Mesendoderm (in vitro differentiated cells): ENCODE results near the gene OCA2.

ENCODE experiments used
- DNase-seq: peaks from one replicate; pipeline ENCODE4 v3.0.0; 2013
- H2AK5ac ChIP-seq: 2 replicates; pipeline ENCODE4 v1.6.1; 2013; ENCODE audit warnings: low read length, inconsistent platforms
- H2BK120ac ChIP-seq: 2 replicates; pipeline ENCODE4 v1.6.1; 2013; ENCODE audit warnings: low read depth, mild to moderate bottlenecking, low read length, moderate library complexity, mixed read lengths
- H2BK15ac ChIP-seq: replicated peaks from 2 replicates; pipeline ENCODE4 v1.6.1; 2013; ENCODE audit warnings: low read depth, mild to moderate bottlenecking, moderate library complexity
- H2BK5ac ChIP-seq: 2 replicates; pipeline ENCODE4 v1.6.1; 2013; ENCODE audit warnings: low read length, inconsistent platforms
- H3K18ac ChIP-seq: 2 replicates; pipeline ENCODE4 v1.6.1; 2013; ENCODE audit warnings: mild to moderate bottlenecking, low read length, mixed read lengths
- H3K23ac ChIP-seq: one replicate; pipeline ENCODE4 v1.6.1; 2013; ENCODE audit warnings: low read length
- H3K27ac ChIP-seq: 2 replicates; pipeline ENCODE4 v1.5.1; 2013; ENCODE audit warnings: low read depth, mild to moderate bottlenecking, inconsistent platforms, low read length, moderate library complexity
- H3K27me3 ChIP-seq: 2 replicates; pipeline ENCODE4 v1.6.1; 2013; ENCODE audit warnings: low read length, control low read depth, mild to moderate bottlenecking, inconsistent platforms; ENCODE audit not compliant: insufficient read depth, poor library complexity
- H3K36me3 ChIP-seq: 2 replicates; pipeline ENCODE4 v1.6.1; 2013; ENCODE audit warnings: low read length, inconsistent platforms; ENCODE audit not compliant: control insufficient read depth, insufficient read depth
- H3K4ac ChIP-seq: one replicate; pipeline ENCODE4 v1.6.1; 2013; ENCODE audit warnings: low read depth, mild to moderate bottlenecking, low read length, moderate library complexity
- H3K4me1 ChIP-seq: 2 replicates; pipeline ENCODE4 v1.6.1; 2013; ENCODE audit warnings: low read depth, low read length, inconsistent platforms; ENCODE audit not compliant: control insufficient read depth
- H3K4me2 ChIP-seq: 2 replicates; pipeline ENCODE4 v1.6.1; 2013; ENCODE audit warnings: low read length
- H3K4me3 ChIP-seq: 2 replicates; pipeline ENCODE4 v1.5.1; 2013; ENCODE audit warnings: mild to moderate bottlenecking, low read length
- H3K56ac ChIP-seq: one replicate; pipeline ENCODE4 v1.6.1; 2013; ENCODE audit warnings: low read length
- H3K79me1 ChIP-seq: 2 replicates; pipeline ENCODE4 v1.6.1; 2013; ENCODE audit warnings: low read length, inconsistent platforms
- H3K79me2 ChIP-seq: 2 replicates; pipeline ENCODE4 v1.6.1; 2013; ENCODE audit warnings: mild to moderate bottlenecking, low read length; ENCODE audit not compliant: control insufficient read depth, insufficient read depth
- H3K9ac ChIP-seq: 2 replicates; pipeline ENCODE4 v1.6.1; 2013; ENCODE audit warnings: low read length, inconsistent platforms
- H4K5ac ChIP-seq: one replicate; pipeline ENCODE4 v1.6.1; 2013; ENCODE audit warnings: low read length
- H4K8ac ChIP-seq: one replicate; pipeline ENCODE4 v1.6.1; 2013; ENCODE audit warnings: low read depth, mild to moderate bottlenecking, control low read depth, low read length, moderate library complexity
- WGBS: extraction: QIAGEN DNeasy Blood & Tissue Kit; methylation state at CpG from one replicate; pipeline ENCODE4 v1.1.7; 2013; ENCODE audit warnings: low lambda C conversion rate, missing lambda C conversion rate; ENCODE audit not compliant: insufficient coverage; ENCODE audit errors: extremely low coverage; 5-methylcytosine and 5-hydroxymethylcytosine counted together

OCA2 gene

DNA sequence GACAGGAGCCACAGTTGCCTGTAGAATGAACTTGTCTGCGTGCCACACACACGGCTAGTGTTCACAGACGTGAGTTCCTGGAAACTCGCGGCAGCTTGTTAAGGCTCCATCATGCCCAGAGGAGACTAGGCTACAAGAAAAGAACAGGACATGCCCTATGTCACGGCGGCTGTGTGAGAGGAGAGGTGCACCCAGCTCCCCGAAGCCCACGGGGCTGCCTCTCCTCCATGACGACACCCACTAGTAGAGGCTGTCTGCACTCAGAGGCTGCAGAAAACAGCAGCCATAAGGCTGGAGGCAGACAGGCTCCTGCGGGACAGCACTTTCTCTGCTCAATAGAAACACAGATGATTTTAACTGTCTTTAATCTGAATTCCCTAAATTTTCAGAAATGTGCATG, 19.0 kb upstream of the OCA2 start:
- H2BK15ac ChIP-seq: no peak overlapping the region
- no peak overlapping the region for H4K5ac ChIP-seq
- DNase-seq: no peak
- H3K23ac ChIP-seq: no peak overlapping the region
- no peak overlapping the region for H2BK120ac ChIP-seq
- H3K4me2 ChIP-seq: no peak overlapping the region
- H3K27ac ChIP-seq: no peak overlapping the region
- H3K4ac ChIP-seq: no peak overlapping the region
- H3K79me2 ChIP-seq: no peaks in the 10 kb centered on the region
- no peaks in the 10 kb centered on the region for H3K79me1 ChIP-seq
- H2AK5ac ChIP-seq: no peak overlapping the region
- H3K18ac ChIP-seq: no peak overlapping the region
- no peak overlapping the region for H2BK5ac ChIP-seq
- WGBS: no CpG with 5 or more reads among the region's 11 CpGs
- no peaks in the 10 kb centered on the region for H3K27me3 ChIP-seq
- no peak overlapping the region for H3K4me3 ChIP-seq
- no peak overlapping the region for H4K8ac ChIP-seq
- no peaks in the 10 kb centered on the region for H3K4me1 ChIP-seq
- H3K56ac ChIP-seq: no peak overlapping the region
- H3K9ac ChIP-seq: no peak overlapping the region
- peaks cover 8% of the 10 kb centered on the region for H3K36me3 ChIP-seq

DNA sequence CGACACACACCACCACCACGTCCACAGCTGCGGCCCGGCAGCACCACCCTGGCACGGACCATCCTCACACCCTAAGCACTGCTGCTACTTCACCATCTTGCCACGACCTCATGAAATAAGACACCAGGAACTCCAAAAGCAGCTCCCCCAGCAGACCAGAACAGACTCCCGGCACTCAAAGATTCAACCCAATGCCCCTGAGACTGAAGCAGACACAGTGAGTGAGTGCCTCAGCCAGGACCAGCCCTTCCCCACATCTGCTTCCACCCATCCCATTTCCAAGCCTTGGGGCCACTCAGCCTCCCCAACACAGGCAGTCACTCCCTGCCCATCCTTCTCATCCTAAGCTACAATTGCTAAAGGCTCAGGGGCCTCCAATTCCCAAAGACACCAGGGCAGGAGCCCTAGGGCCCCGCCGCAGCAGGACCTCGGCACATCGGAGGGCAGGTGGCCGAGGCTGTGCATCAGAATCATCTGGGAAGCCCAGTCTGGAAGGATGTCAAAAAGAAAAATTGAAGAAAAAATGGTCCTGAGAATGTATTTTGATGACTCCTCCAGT, 18.4 kb upstream of the OCA2 start:
- no peak overlapping the region for H4K5ac ChIP-seq
- H2AK5ac ChIP-seq: no peak overlapping the region
- H3K27ac ChIP-seq: no peak overlapping the region
- H3K4me2 ChIP-seq: no peak overlapping the region
- H3K79me1 ChIP-seq: no peaks in the 10 kb centered on the region
- H3K56ac ChIP-seq: no peak overlapping the region
- no peak overlapping the region for H3K23ac ChIP-seq
- H2BK120ac ChIP-seq: no peak overlapping the region
- peaks cover 8% of the 10 kb centered on the region for H3K36me3 ChIP-seq
- no peak overlapping the region for H2BK15ac ChIP-seq
- H3K9ac ChIP-seq: no peak overlapping the region
- H2BK5ac ChIP-seq: no peak overlapping the region
- no peak overlapping the region for H3K18ac ChIP-seq
- no peaks in the 10 kb centered on the region for H3K79me2 ChIP-seq
- H3K4ac ChIP-seq: no peak overlapping the region
- DNase-seq: no peak
- no peak overlapping the region for H4K8ac ChIP-seq
- WGBS: no CpG with 5 or more reads among the region's 12 CpGs
- H3K4me1 ChIP-seq: no peaks in the 10 kb centered on the region
- H3K27me3 ChIP-seq: no peaks in the 10 kb centered on the region
- H3K4me3 ChIP-seq: no peak overlapping the region

DNA sequence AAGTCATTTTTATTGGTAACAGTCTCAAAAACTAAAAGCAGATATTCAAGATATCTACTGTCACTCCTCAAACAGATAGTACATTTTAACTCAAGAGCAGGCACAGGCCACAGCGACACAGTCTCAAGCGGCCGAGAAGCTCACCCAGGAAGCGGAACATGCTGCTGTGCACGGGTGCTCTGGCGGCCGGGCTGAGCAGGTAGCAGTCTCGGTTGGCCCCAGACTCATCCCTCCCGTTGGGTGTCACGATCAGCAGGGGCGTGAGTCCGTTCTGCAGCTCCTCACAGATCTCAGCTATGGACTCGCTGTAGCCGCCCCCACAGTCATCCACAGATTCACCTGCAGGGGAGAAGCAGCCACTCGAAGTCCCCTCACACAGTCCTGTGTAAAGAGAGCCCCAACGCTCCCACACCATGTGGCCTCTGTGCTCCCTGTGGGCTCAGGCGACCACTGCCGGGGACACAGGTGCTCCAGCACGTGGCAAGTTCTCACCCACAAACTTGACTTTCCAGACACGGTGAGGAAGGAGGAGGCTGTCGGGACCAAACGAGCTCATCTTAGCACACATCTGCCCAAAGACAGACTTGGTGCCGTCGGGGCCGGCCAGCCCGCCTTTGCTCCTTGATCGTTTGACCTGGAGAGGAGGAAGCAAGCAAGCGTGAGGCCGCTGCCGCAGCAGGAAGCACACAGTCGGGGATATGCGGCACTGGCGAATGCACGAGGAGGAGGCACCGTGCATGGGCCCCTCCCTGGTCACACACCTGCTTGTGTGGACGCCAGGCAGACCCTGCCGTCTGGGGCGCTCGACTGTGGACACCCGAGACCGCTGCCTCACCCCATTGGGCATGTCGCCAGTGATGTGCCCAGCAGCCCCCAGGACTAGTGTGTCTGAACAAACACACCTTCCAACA, 17.7 kb upstream of the OCA2 start:
- no CpG with 5 or more reads among the region's 42 CpGs for WGBS
- Histone ChIP-seq H3K79me1 (no peaks in the 10 kb centered on the region), H3K4me3 (no peak overlapping the region), H3K36me3 (peaks cover 9% of the 10 kb centered on the region), H3K56ac (no peak overlapping the region), H3K4ac (no peak overlapping the region), H4K8ac (no peak overlapping the region), H4K5ac (no peak overlapping the region), H3K4me2 (no peak overlapping the region), H3K4me1 (no peaks in the 10 kb centered on the region), H3K27ac (no peak overlapping the region), H3K18ac (no peak overlapping the region), H3K9ac (no peak overlapping the region), H2BK5ac (no peak overlapping the region), H2BK15ac (no peak overlapping the region), H3K23ac (no peak overlapping the region), H3K27me3 (no peaks in the 10 kb centered on the region), H2AK5ac (no peak overlapping the region), H2BK120ac (no peak overlapping the region), H3K79me2 (no peaks in the 10 kb centered on the region)
- no peak for DNase-seq

DNA sequence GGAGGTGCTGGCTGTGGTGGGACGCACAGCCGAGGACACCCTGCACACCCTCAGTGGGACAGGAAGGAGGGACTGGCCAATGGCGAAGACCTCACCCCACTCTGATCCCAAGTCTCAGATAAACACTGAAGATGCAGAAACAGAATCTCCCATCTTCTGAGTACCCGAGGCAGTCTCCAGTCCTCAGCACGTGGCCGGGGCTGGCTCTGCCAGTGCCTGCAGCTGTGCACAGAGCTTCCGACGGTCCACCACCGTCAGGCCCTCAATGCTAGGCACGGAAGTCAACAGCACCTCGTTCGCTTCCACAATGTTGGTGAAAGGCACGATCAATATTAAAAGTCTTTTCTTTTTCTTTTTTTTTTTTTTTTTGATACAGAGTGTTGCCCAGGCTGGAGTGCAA, 16.8 kb upstream of the OCA2 start:
- no peak overlapping the region for H2BK5ac ChIP-seq
- H3K36me3 ChIP-seq: peaks cover 12% of the 10 kb centered on the region
- H3K79me1 ChIP-seq: no peaks in the 10 kb centered on the region
- no peak overlapping the region for H3K27ac ChIP-seq
- H2BK120ac ChIP-seq: no peak overlapping the region
- no peak overlapping the region for H3K9ac ChIP-seq
- H2BK15ac ChIP-seq: no peak overlapping the region
- no peak for DNase-seq
- no peak overlapping the region for H3K4me2 ChIP-seq
- H3K79me2 ChIP-seq: no peaks in the 10 kb centered on the region
- H3K4ac ChIP-seq: no peak overlapping the region
- WGBS: no CpG with 5 or more reads among the region's 13 CpGs
- no peak overlapping the region for H4K5ac ChIP-seq
- no peak overlapping the region for H3K4me3 ChIP-seq
- H3K23ac ChIP-seq: no peak overlapping the region
- H3K4me1 ChIP-seq: no peaks in the 10 kb centered on the region
- no peak overlapping the region for H3K18ac ChIP-seq
- no peak overlapping the region for H3K56ac ChIP-seq
- H4K8ac ChIP-seq: no peak overlapping the region
- no peaks in the 10 kb centered on the region for H3K27me3 ChIP-seq
- no peak overlapping the region for H2AK5ac ChIP-seq

DNA sequence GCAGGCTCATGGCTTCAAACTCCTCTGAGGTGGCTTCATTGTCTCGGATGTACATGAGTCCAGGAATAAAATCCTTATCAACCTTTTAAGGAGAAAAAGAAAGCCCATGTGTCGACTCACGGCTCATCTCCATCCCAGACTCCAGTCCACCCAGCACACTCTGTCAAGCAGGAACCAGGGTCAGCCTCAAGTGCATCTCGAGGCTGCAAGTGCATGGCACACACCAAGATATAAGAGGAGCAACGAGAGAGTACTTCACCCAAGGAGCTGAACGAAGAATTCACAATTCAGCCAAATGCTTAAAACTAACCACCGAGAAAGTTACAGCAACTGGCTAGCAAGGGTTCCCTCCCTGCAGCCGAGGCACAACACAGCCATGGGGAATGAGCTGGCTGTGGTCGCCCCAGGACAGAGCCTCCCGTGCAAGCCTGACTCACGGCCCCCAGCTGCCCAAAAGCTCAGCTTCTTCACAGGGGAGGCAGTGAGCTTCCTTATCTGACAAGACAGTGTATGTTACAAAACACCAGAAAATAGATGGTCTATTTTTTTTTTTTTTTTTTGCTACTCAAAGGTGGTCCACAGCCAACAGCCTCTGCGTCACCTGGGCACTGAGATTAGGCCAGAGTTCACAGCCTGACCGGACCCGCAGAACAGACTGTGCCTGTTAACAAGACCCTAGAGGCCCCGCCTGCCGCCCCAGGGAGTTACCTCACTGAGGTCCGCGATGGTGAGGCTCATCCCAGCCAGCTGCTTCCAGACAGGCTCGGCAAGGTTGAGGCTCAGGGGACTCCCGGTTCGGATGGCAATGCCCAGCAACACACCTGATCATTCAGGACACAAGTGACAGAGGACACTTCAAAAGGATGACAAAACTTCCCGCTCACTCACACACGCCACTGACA, 15.9 kb upstream of the OCA2 start:
- Histone ChIP-seq H3K27me3 (no peaks in the 10 kb centered on the region), H2AK5ac (no peak overlapping the region), H3K79me2 (no peaks in the 10 kb centered on the region), H4K5ac (no peak overlapping the region), H4K8ac (no peak overlapping the region), H3K18ac (no peak overlapping the region), H3K27ac (no peak overlapping the region), H2BK120ac (no peak overlapping the region), H3K4me3 (no peak overlapping the region), H3K56ac (no peak overlapping the region), H2BK5ac (no peak overlapping the region), H3K4ac (no peak overlapping the region), H3K9ac (no peak overlapping the region), H3K4me1 (no peaks in the 10 kb centered on the region), H2BK15ac (no peak overlapping the region), H3K79me1 (no peaks in the 10 kb centered on the region), H3K23ac (no peak overlapping the region), H3K36me3 (peaks cover 11% of the 10 kb centered on the region), H3K4me2 (no peak overlapping the region)
- no CpG with 5 or more reads among the region's 23 CpGs for WGBS
- DNase-seq: no peak
